CD8-positive, alpha-beta memory T cell (primary cell): Measurements from ENCODE around the gene GRID2. TPM values are rescaled to one million over a fixed set of nuclear protein-coding genes. Genes with fewer than 3 reads are reported as not detected.

Experiments
- CTCF ChIA-PET: fragments of 350-600 bp; sonication (Branson Sonifier 250); formaldehyde crosslinking; loops from one replicate; lab custom pipeline; 2021; ENCODE audit warnings: antibody characterized with exemption; lab: Charles Lee
- POLR2A ChIA-PET: fragments of 350-600 bp; sonication (Branson Sonifier 250); formaldehyde crosslinking; loops from one replicate; lab custom pipeline; 2021; ENCODE audit warnings: antibody characterized with exemption; lab: Charles Lee
- DNase-seq, 5 donors: peaks; one replicate each; pipeline versions ENCODE4 v3.0.0 to v3.0.0-alpha.2; 2020 to 2022; ENCODE audit warnings: mixed read lengths in 1 of 5
- H3K27ac ChIP-seq: one replicate; pipeline ENCODE4 v1.7.0; 2013; ENCODE audit warnings: low read depth, mild to moderate bottlenecking, low read length, moderate library complexity
- H3K27me3 ChIP-seq: 2 replicates; pipeline ENCODE4 v1.7.0; 2013; ENCODE audit warnings: low read length, mild to moderate bottlenecking; ENCODE audit not compliant: insufficient read depth, poor library complexity, severe bottlenecking
- H3K36me3 ChIP-seq: 2 replicates; pipeline ENCODE4 v1.7.0; 2013; ENCODE audit warnings: mild to moderate bottlenecking, low read length, moderate library complexity; ENCODE audit not compliant: insufficient read depth
- H3K4me1 ChIP-seq: 2 replicates; pipeline ENCODE4 v1.7.0; 2013; ENCODE audit warnings: mild to moderate bottlenecking, low read length, moderate library complexity; ENCODE audit not compliant: insufficient read depth
- H3K4me3 ChIP-seq: 2 replicates; pipeline ENCODE4 v1.7.0; 2013; ENCODE audit warnings: mild to moderate bottlenecking, low read length
- H3K9me3 ChIP-seq: 2 replicates; pipeline ENCODE4 v1.7.0; 2013; ENCODE audit warnings: mild to moderate bottlenecking, low read length
- H3K27ac Mint-ChIP-seq, 8 donors: one replicate each; pipeline ENCODE4 v1.8.0; 2020 to 2021; ENCODE audit warnings: mixed read lengths in 8 of 8, mild to moderate bottlenecking in 6 of 8, inconsistent platforms in 3 of 8, moderate library complexity in 3 of 8
- H3K27me3 Mint-ChIP-seq, 2 donors: one replicate each; pipeline ENCODE4 v1.8.0; 2020 to 2021; ENCODE audit warnings: mixed read lengths in 2 of 2, mild to moderate bottlenecking in 1 of 2, moderate library complexity in 1 of 2
- H3K36me3 Mint-ChIP-seq, 3 donors: one replicate each; pipeline ENCODE4 v1.8.0; 2020 to 2021; ENCODE audit warnings: mixed read lengths in 3 of 3, inconsistent platforms in 1 of 3, mild to moderate bottlenecking in 1 of 3
- H3K4me1 Mint-ChIP-seq, 3 donors: one replicate each; pipeline ENCODE4 v1.8.0; 2020 to 2021; ENCODE audit warnings: mixed read lengths in 3 of 3, inconsistent platforms in 1 of 3, mild to moderate bottlenecking in 1 of 3
- H3K4me3 Mint-ChIP-seq, 7 donors: one replicate each; pipeline ENCODE4 v1.8.0; 2020 to 2021; ENCODE audit warnings: mixed read lengths in 7 of 7, mild to moderate bottlenecking in 6 of 7, moderate library complexity in 4 of 7, inconsistent platforms in 2 of 7
- H3K9me3 Mint-ChIP-seq, 5 donors: one replicate each; pipeline ENCODE4 v1.8.0; 2020 to 2022; ENCODE audit warnings: mixed read lengths in 5 of 5, mild to moderate bottlenecking in 3 of 5, moderate library complexity in 2 of 5, inconsistent platforms in 1 of 5
- polyA plus RNA-seq: library from polyadenylated mRNA; unstranded; fragments of 300-500 nt; fragmentation: Illumina TruSeq; gene quantifications from one replicate; pipeline ENCODE4 v1.2.3, GENCODE V29; 2021
- total RNA-seq, 2 experiments: library from RNA; stranded (reverse); gene quantifications; one replicate each; pipeline ENCODE4 v1.2.3, GENCODE V29; 2021

The GRID2 gene
- total and polyA plus RNA-seq, 3 experiments from 2014 or later = not detected

DNA sequence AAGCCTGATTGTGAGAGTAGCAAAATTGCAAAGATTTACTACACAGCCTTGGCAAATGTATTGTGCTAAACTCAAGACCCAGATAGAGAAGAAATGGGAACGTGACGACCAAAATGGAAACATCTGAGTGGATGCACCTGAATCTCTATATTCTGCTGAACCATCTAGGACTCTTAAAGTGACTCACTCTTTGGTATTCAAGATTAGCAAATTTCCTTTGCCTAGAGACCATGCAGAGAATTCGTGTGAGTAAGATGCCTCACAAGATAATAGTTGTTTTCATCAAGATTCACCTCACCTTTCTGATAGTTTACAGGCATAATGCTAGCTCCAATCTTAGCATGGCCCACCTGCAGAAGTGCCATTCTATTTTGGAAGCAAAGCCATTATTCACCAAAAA, 1510.4 kb downstream of the GRID2 start:
- no peak for DNase-seq
- H3K4me3 Mint-ChIP-seq = no peak overlapping the region
- ChIA-PET CTCF (no interaction called here), POLR2A (no interaction called here)
- Histone ChIP-seq H3K36me3 (no peaks in the 10 kb centered on the region), H3K27ac (no peak overlapping the region), H3K27me3 (no peaks in the 10 kb centered on the region), H3K4me1 (no peaks in the 10 kb centered on the region), H3K4me3 (no peak overlapping the region), H3K9me3 (no peaks in the 10 kb centered on the region)
- H3K27me3 Mint-ChIP-seq = peaks cover 0 to 2% of the 10 kb centered on the region in 2 donors
- H3K27ac Mint-ChIP-seq = no peak overlapping the region
- H3K36me3 Mint-ChIP-seq = no peaks in the 10 kb centered on the region
- H3K9me3 Mint-ChIP-seq = peaks cover 0 to 10% (median 0%) of the 10 kb centered on the region in 5 donors
- no peaks in the 10 kb centered on the region for H3K4me1 Mint-ChIP-seq

DNA sequence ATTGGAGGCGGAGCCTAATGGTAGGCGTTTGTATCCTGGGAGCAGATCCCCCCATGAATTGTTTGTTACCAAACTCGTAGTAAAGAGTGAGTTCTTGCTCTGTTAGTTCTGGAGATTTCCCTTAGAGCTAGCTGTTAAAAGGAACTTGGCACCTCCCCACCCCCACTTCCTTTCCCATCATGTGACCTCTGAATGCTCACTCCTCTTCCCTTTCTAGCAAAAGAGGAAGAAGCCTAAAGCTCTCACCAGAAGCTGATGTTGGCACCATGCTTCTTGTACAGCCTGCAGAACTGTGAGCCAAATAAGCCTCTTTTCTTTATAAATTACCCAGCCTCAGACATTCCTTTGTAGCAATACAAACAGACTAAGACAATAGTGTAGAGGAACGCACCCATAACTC, 1511.0 kb downstream of the GRID2 start:
- no peaks in the 10 kb centered on the region for H3K4me1 ChIP-seq
- CTCF ChIA-PET = no interaction called here
- DNase-seq = no peak
- H3K27me3 Mint-ChIP-seq = peaks cover 0 to 2% of the 10 kb centered on the region in 2 donors
- no peaks in the 10 kb centered on the region for H3K9me3 ChIP-seq
- H3K4me3 Mint-ChIP-seq = no peak overlapping the region
- H3K36me3 ChIP-seq = no peaks in the 10 kb centered on the region
- H3K27ac ChIP-seq = no peak overlapping the region
- no peak overlapping the region for H3K4me3 ChIP-seq
- H3K27ac Mint-ChIP-seq = no peak overlapping the region
- POLR2A ChIA-PET = no interaction called here
- peaks cover 0 to 10% (median 0%) of the 10 kb centered on the region in 5 donors for H3K9me3 Mint-ChIP-seq
- no peaks in the 10 kb centered on the region for H3K4me1 Mint-ChIP-seq
- no peaks in the 10 kb centered on the region for H3K27me3 ChIP-seq
- H3K36me3 Mint-ChIP-seq = no peaks in the 10 kb centered on the region
